SK-N-SH (cell line): ENCODE data around the gene ATP2A3. TPM values are rescaled to one million over a fixed set of nuclear protein-coding genes. Genes with fewer than 3 reads are reported as not detected.

Experiments used
- CTCF ChIA-PET: fragments of 300-600, 350-600 bp; formaldehyde crosslinking; extraction: SDS; loops from one replicate; lab custom pipeline; 2021; lab: Yijun Ruan, JAX
- POLR2A ChIA-PET: fragments of 350-600 bp; sonication (Branson Sonifier 250); formaldehyde crosslinking; extraction: SDS; loops from one replicate; lab custom pipeline; 2020; ENCODE audit warnings: antibody characterized with exemption, inconsistent platforms; lab: Yijun Ruan, JAX
- DNase-seq: peaks from one replicate; pipeline ENCODE4 v3.0.0; 2012
- H2AFZ ChIP-seq: fragments of 200-600 bp; sonication (generic); 2 replicates; pipeline ENCODE4 v1.8.1; 2016; ENCODE audit warnings: antibody characterized with exemption, mild to moderate bottlenecking, low read depth
- H3F3A ChIP-seq: fragments of 200-600 bp; sonication (generic); replicated peaks from 2 replicates; pipeline ENCODE3; 2016; ENCODE audit warnings: antibody characterized with exemption, mild to moderate bottlenecking; ENCODE audit not compliant: insufficient read depth
- H3K27ac ChIP-seq, 2 experiments: fragments of 200-500 bp in 1 of 2; fragments of 200-600 bp in 1 of 2; sonication (Bioruptor generic) in 1 of 2; sonication (generic), shearing (Covaris generic) in 1 of 2; 2 replicates each; pipeline versions ENCODE4 v1.5.1 to v1.6.1; 2014 to 2016; ENCODE audit warnings: low read depth in 2 of 2, inconsistent platforms in 1 of 2, low read length in 1 of 2, mild to moderate bottlenecking in 1 of 2, mixed read lengths in 1 of 2
- H3K27me3 ChIP-seq: fragments of 200-600 bp; sonication (generic), shearing (Covaris generic); 2 replicates; pipeline ENCODE4 v1.6.1; 2016; ENCODE audit warnings: mixed run types; ENCODE audit not compliant: insufficient read depth
- H3K36me3 ChIP-seq, 2 experiments: fragments of 200-500 bp in 1 of 2; fragments of 200-600 bp in 1 of 2; sonication (Bioruptor generic) in 1 of 2; sonication (generic) in 1 of 2; replicated peaks in 1 of 2; 2 replicates each; pipeline versions ENCODE3 to v1.5.1; 2014 to 2016; ENCODE audit warnings: low read length in 1 of 2, mild to moderate bottlenecking in 1 of 2; ENCODE audit not compliant: insufficient read depth in 2 of 2, control insufficient read depth in 1 of 2
- H3K4me1 ChIP-seq, 2 experiments: fragments of 200-500 bp in 1 of 2; fragments of 200-600 bp in 1 of 2; sonication (Bioruptor generic) in 1 of 2; sonication (generic), shearing (Covaris generic) in 1 of 2; 2 replicates each; pipeline versions ENCODE4 v1.5.1 to v1.6.1; 2014 to 2016; ENCODE audit warnings: low read depth in 1 of 2, low read length in 1 of 2, mixed run types in 1 of 2; ENCODE audit not compliant: insufficient read depth in 2 of 2, control insufficient read depth in 1 of 2
- H3K4me2 ChIP-seq: fragments of 200-600 bp; sonication (generic), shearing (Covaris generic); 2 replicates; pipeline ENCODE4 v1.6.1; 2017; ENCODE audit warnings: mixed run types
- H3K4me3 ChIP-seq, 2 experiments: fragments of 200-500 bp in 1 of 2; fragments of 200-600 bp in 1 of 2; sonication (Bioruptor generic) in 1 of 2; sonication (generic), shearing (Covaris generic) in 1 of 2; 2 replicates each; pipeline versions ENCODE4 v1.5.1 to v1.8.1; 2014 to 2016; ENCODE audit warnings: low read depth in 2 of 2, inconsistent platforms in 1 of 2, low read length in 1 of 2, mild to moderate bottlenecking in 1 of 2, mixed read lengths in 1 of 2, moderate library complexity in 1 of 2
- H3K79me2 ChIP-seq: fragments of 200-600 bp; sonication (generic); 2 replicates; pipeline ENCODE4 v1.8.1; 2017; ENCODE audit warnings: mild to moderate bottlenecking; ENCODE audit not compliant: insufficient read depth
- H3K9ac ChIP-seq: fragments of 200-600 bp; sonication (generic); 2 replicates; pipeline ENCODE4 v1.6.1; 2017; ENCODE audit warnings: mixed run types
- H3K9me2 ChIP-seq: fragments of 200-600 bp; sonication (generic); 2 replicates; pipeline ENCODE4 v1.6.1; 2017; ENCODE audit warnings: mixed run types
- H3K9me3 ChIP-seq: fragments of 200-600 bp; sonication (generic); 2 replicates; pipeline ENCODE4 v1.6.1; 2017; ENCODE audit warnings: mixed run types, mild to moderate bottlenecking, moderate library complexity
- H4K20me1 ChIP-seq: fragments of 200-600 bp; sonication (generic); 2 replicates; pipeline ENCODE4 v1.6.1; 2017; ENCODE audit warnings: mild to moderate bottlenecking, mixed run types; ENCODE audit not compliant: insufficient read depth
- EP300 ChIP-seq, 2 experiments: IDR thresholded peaks; 2 replicates each; pipeline versions ENCODE4 v1.4.0 to v1.6.1; 2012; ENCODE audit warnings: borderline replicate concordance in 1 of 2, low read depth in 1 of 2, low read length in 1 of 2
- FOXJ3 ChIP-seq: sonication (generic); formaldehyde crosslinking; IDR thresholded peaks from 2 replicates; pipeline ENCODE4 v1.5.1; 2020; ENCODE audit warnings: mild to moderate bottlenecking, missing genetic modification reagents
- FOXM1 ChIP-seq: IDR thresholded peaks from 2 replicates; pipeline ENCODE4 v1.4.0; 2012; ENCODE audit warnings: low read depth, mild to moderate bottlenecking
- IRF3 ChIP-seq: fragments of 150-350 bp; IDR thresholded peaks from 2 replicates; pipeline ENCODE4 v1.6.1; 2016; ENCODE audit warnings: mild to moderate bottlenecking, low read depth, low read length
- MAX ChIP-seq: IDR thresholded peaks from 2 replicates; pipeline ENCODE4 v1.4.0; 2012; ENCODE audit warnings: low read depth
- MEF2A ChIP-seq: IDR thresholded peaks from 2 replicates; pipeline ENCODE4 v1.4.0; 2012; ENCODE audit warnings: low read depth, borderline replicate concordance
- NFIC ChIP-seq: IDR thresholded peaks from 2 replicates; pipeline ENCODE4 v1.4.0; 2012; ENCODE audit warnings: borderline replicate concordance
- NRF1 ChIP-seq: IDR thresholded peaks from 2 replicates; pipeline ENCODE4 v1.6.1; 2012; ENCODE audit warnings: low read depth, mild to moderate bottlenecking, low read length
- PBX3 ChIP-seq: IDR thresholded peaks from 2 replicates; pipeline ENCODE4; 2012
- POLR2AphosphoS5 ChIP-seq: IDR thresholded peaks from 2 replicates; pipeline ENCODE4 v1.6.1; 2012; ENCODE audit warnings: low read depth, low read length
- REST ChIP-seq: IDR thresholded peaks from 2 replicates; pipeline ENCODE4 v1.6.1; 2012; ENCODE audit warnings: mild to moderate bottlenecking, low read depth, low read length, moderate library complexity
- RFX5 ChIP-seq: IDR thresholded peaks from 2 replicates; pipeline ENCODE4 v1.6.1; 2012; ENCODE audit warnings: mild to moderate bottlenecking, improper control_type of control experiment, low read length
- RXRA ChIP-seq: IDR thresholded peaks from 2 replicates; pipeline ENCODE4 v1.4.0; 2012; ENCODE audit warnings: low read depth, mild to moderate bottlenecking, borderline replicate concordance
- SMC3 ChIP-seq: IDR thresholded peaks from 2 replicates; pipeline ENCODE4 v1.6.1; 2012; ENCODE audit warnings: low read depth, low read length, improper control_type of control experiment
- TCF12 ChIP-seq: IDR thresholded peaks from 2 replicates; pipeline ENCODE4 v1.4.0; 2012
- YY1 ChIP-seq: IDR thresholded peaks from 2 replicates; pipeline ENCODE4 v1.4.0; 2012; ENCODE audit warnings: low read depth, mild to moderate bottlenecking
- WGBS: methylation state at CpG from one replicate; pipeline ENCODE4 v1.1.6; 2017; ENCODE audit warnings: low lambda C conversion rate; 5-methylcytosine and 5-hydroxymethylcytosine counted together
- polyA plus RNA-seq, 3 experiments: library from polyadenylated mRNA; depleted of rRNA; stranded (reverse); fragments of >200 nt; gene quantifications; 2 replicates each; pipeline ENCODE4 v1.2.3, GENCODE V29; 2012

The ATP2A3 gene
- polyA plus RNA-seq, 1 of the 3 experiments (the other 2 are of a cell fraction): 2.1 TPM

GRCh38 chr17:3917391-3917931 is 46.8 kb downstream of the ATP2A3 start:
- POLR2A ChIA-PET: no interaction called here
- Histone ChIP-seq H3K9me3 (no peaks in the 10 kb centered on the region), H3K9me2 (no peaks in the 10 kb centered on the region), H3K27me3 (no peaks in the 10 kb centered on the region), H3K79me2 (no peaks in the 10 kb centered on the region), H3K4me2 (no peak overlapping the region), H3K4me1 (peaks cover 0 to 18% of the 10 kb centered on the region in 2 experiments; a peak in 1 of 4 replicates), H3K36me3 (no peaks in the 10 kb centered on the region), H3K4me3 (no peak overlapping the region), H4K20me1 (no peaks in the 10 kb centered on the region), H2AFZ (no peak overlapping the region), H3K27ac (no peak overlapping the region), H3K9ac (no peak overlapping the region), H3F3A (no peaks in the 10 kb centered on the region)
- CTCF ChIA-PET: interaction anchor here (0.8 to 2.6 kb wide), 5 partner anchors 14 to 180 kb away, joined by 3 to 19 read pairs (median 5); no protein-coding TSS in a partner anchor
- peak; percentile 84 for DNase-seq
- TF ChIP-seq REST (no peak), MAX (no peak), SMC3 (no peak), NFIC (peak; percentile 42; the same call in 1 of the 2 replicates), EP300 (IDR thresholded peaks at IDR 0.05; ENCODE audit: borderline replicate concordance in 1 of 2, low read depth in 1 of 2, low read length in 1 of 2) (no peak)
- WGBS: 34% methylated on average over 3 of the region's 11 CpGs

- no peak overlapping the region for H2AFZ ChIP-seq
- no peaks in the 10 kb centered on the region for H3K79me2 ChIP-seq
- CTCF ChIA-PET: interaction anchor here (0.7 to 2.6 kb wide), 7 partner anchors 15 to 179 kb away, joined by 3 to 19 read pairs (median 3); no protein-coding TSS in a partner anchor
- H3K4me3 ChIP-seq: no peak overlapping the region
- DNase-seq: no peak
- no peaks in the 10 kb centered on the region for H3K9me2 ChIP-seq
- no peaks in the 10 kb centered on the region for H3F3A ChIP-seq
- H3K27me3 ChIP-seq: no peaks in the 10 kb centered on the region
- no peak overlapping the region for H3K4me2 ChIP-seq
- peaks cover 0 to 18% of the 10 kb centered on the region in 2 experiments; a peak in 1 of 4 replicates for H3K4me1 ChIP-seq
- H3K27ac ChIP-seq: no peak overlapping the region
- POLR2A ChIA-PET: no interaction called here
- WGBS: 89% methylated on average over 7 of the region's 10 CpGs
- no peaks in the 10 kb centered on the region for H3K9me3 ChIP-seq
- no peaks in the 10 kb centered on the region for H3K36me3 ChIP-seq
- H3K9ac ChIP-seq: no peak overlapping the region
- no peaks in the 10 kb centered on the region for H4K20me1 ChIP-seq
- no peak for TF ChIP-seq RXRA
- TF ChIP-seq FOXM1: no peak
- no peak for TF ChIP-seq IRF3
- no peak for TF ChIP-seq NRF1
- no peak for TF ChIP-seq TCF12
- TF ChIP-seq MEF2A: no peak
- TF ChIP-seq FOXJ3 (CRISPR knock-in tag): no peak
- TF ChIP-seq REST: no peak
- no peak for TF ChIP-seq PBX3
- TF ChIP-seq RFX5: no peak
- no peak for TF ChIP-seq SMC3
- TF ChIP-seq YY1: no peak
- TF ChIP-seq POLR2AphosphoS5: no peak
Observed at GRCh38 chr17:3916825-3917224, 47.4 kb downstream of the ATP2A3 start.
